Measurements from ENCODE around the gene NRAS. TPM values are rescaled to one million over a fixed set of nuclear protein-coding genes. Genes with fewer than 3 reads are reported as not detected.

Gene NRAS
- 33.9 to 37.4 TPM (median 36.0 TPM) in 3 replicates for total RNA-seq
- long read RNA-seq, full-length matches to known transcripts: 70 of 78 reads
- long read RNA-seq, partial matches to known transcripts: 3 of 78 reads
- long read RNA-seq, other reads (novel, unspliced or antisense): 5 of 78 reads

DNA sequence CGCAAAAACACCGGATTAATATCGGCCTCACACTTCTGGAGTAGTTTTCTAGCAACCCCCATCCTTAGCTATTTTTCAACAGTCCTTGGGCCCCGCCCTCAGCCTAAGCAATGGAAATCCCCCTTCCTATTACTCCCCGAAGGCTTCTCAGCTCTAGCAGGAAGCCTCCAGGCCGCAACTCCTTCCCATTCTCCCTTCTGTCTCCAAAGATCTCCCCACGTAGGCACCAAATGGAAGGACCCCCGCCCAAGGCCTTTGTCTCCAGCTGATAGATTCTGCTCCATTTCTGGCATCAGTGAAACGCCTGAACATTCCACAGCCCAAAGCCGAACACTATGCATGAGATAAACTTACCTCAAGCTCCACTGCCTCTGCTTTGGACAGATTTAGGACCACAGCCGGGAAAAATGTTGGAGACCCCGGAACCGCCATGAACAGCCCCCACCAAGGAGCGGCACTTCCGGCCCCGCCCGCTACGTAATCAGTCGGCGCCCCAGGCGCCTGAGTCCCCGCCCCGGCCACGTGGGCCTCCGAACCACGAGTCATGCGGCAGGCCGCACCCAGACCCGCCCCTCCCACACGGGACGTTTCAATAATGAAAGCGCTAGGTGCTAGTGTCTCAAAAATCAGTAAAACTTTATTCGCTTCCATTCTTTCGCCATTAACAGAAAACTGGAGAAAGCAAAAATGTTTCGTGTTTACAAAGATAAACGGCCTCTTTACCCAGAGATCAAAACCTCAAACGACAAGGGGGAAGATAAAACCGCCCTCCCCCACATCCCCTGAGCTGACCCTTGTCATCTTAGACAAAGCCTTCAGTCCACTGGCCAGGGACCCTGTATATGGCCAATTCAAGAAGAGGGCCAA is at the start of gene NRAS:
Gene NRAS (minus strand): TSS at position 468 of the 867 bp plus-strand sequence. CDS start 611 bp downstream, outside the sequence.
- Mint-ChIP-seq H3K27me3 (ENCODE audit: low read depth) (no peaks in the 10 kb centered on the region), H3K4me1 (ENCODE audit: low read depth) (peaks cover 27% of the 10 kb centered on the region), H3K36me3 (ENCODE audit: low read depth) (peaks cover 26% of the 10 kb centered on the region), H3K9me3 (ENCODE audit: low read depth) (no peaks in the 10 kb centered on the region), H3K4me3 (ENCODE audit: unreplicated experiment) (peak within 1 kb of the TSS; percentile 94), H3K27ac (ENCODE audit: unreplicated experiment) (peak within 1 kb of the TSS; percentile 99)
- TF ChIP-seq, protein P1, sequence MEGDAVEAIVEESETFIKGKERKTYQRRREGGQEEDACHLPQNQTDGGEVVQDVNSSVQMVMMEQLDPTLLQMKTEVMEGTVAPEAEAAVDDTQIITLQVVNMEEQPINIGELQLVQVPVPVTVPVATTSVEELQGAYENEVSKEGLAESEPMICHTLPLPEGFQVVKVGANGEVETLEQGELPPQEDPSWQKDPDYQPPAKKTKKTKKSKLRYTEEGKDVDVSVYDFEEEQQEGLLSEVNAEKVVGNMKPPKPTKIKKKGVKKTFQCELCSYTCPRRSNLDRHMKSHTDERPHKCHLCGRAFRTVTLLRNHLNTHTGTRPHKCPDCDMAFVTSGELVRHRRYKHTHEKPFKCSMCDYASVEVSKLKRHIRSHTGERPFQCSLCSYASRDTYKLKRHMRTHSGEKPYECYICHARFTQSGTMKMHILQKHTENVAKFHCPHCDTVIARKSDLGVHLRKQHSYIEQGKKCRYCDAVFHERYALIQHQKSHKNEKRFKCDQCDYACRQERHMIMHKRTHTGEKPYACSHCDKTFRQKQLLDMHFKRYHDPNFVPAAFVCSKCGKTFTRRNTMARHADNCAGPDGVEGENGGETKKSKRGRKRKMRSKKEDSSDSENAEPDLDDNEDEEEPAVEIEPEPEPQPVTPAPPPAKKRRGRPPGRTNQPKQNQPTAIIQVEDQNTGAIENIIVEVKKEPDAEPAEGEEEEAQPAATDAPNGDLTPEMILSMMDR (IDR thresholded peaks at IDR 0.05): no peak
- DNase-seq (ENCODE audit: low spot score): peak; percentile 97

DNA sequence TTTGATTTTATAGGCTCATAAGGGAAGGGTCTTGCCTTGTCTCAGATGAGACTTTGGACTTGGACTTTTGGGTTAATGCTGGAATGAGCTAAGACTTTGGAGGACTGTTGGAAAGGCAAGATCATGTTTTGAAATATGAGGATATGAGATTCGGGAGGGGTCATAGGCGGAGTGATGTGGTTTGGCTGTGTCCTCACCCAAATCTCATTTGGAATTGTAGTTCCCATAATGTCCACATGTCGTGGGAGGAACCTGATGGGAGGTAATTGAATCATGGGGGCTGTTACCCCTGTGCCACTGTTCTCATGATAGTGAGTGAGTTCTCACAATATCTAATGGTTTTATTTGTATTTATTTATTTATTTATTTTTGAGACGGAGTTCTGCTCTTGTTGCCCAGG is 48.1 kb upstream of the NRAS start:
- Mint-ChIP-seq H3K4me3 (ENCODE audit: unreplicated experiment) (no peak overlapping the region), H3K4me1 (ENCODE audit: low read depth) (no peaks in the 10 kb centered on the region), H3K9me3 (ENCODE audit: low read depth) (peaks cover 7% of the 10 kb centered on the region), H3K27me3 (ENCODE audit: low read depth) (no peaks in the 10 kb centered on the region), H3K27ac (ENCODE audit: unreplicated experiment) (no peak overlapping the region), H3K36me3 (ENCODE audit: low read depth) (peaks cover 9% of the 10 kb centered on the region)
- TF ChIP-seq, protein P1 (IDR thresholded peaks at IDR 0.05): peak; percentile 38
- no peak for DNase-seq (ENCODE audit: low spot score)

DNA sequence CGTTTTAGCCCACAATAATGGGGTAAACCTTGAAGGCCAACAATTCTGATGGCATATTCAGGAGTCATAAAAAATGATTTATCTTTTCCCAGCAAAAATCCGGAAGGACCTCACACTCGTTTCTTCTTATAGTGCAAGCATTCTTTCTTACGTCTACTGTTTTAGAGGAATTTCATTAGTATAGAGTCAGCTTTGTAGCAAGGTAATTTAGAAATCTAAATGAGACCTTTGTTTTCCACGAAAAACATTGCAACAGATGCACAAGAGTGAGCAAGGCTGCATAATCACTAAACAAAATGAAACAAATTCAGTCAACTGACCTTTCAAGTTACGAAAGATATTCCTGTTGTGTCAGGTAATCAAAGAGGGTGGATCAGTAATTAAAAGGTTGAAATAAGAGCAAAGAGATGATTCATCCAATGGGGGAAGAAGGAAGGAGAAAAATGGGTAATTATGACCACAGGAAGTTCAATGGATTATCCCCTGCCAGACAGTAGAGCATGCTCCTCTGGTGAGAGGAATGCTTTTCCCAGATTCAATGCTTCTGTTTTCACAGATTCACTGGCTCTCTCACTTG is 41.8 kb upstream of the NRAS start:
- Mint-ChIP-seq H3K4me3 (ENCODE audit: unreplicated experiment) (peak overlapping the region; percentile 91), H3K27ac (ENCODE audit: unreplicated experiment) (peak overlapping the region; percentile 100), H3K9me3 (ENCODE audit: low read depth) (peaks cover 6% of the 10 kb centered on the region), H3K4me1 (ENCODE audit: low read depth) (peaks cover 43% of the 10 kb centered on the region), H3K36me3 (ENCODE audit: low read depth) (peaks cover 7% of the 10 kb centered on the region), H3K27me3 (ENCODE audit: low read depth) (no peaks in the 10 kb centered on the region)
- TF ChIP-seq, protein P1 (IDR thresholded peaks at IDR 0.05): peak; percentile 44
- no peak for DNase-seq (ENCODE audit: low spot score)

DNA sequence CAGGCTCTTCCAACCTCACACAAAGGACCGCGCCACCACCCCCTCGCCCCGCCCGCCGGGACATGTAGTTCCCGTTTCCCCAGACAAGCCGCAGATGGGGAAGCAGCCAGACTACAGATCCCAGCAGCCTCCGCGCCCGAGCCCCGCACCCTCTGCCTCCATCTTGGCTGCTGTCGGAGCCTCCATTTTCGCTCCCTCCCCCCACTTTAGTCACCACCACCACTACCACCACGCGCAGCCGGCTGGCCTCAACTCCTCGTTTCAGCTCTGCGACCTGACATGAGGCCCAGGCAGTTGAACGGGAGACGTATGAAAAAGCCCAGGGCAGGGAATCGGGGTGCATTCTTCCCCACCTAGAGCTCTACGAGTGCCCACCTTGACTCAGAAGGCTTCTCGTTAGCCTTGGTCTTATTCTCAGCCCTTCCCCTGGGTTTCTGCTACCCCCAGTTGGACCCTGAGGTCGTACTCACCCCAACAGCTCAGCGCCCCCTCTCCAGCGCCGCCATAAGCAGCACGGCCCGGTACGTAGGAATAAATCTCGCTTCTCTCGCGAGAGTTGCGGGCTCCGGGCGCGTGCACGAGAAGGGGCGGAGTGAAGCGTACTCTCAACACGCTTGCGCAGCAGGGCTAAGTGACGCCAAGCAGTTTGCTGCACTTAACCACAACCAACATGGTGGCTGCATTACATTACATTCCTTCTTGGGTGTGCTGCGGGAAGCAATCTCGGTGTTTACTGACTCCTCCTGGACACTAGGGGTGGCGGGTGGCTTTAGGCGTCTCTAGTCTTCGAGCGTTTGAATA is 41.1 kb upstream of the NRAS start, which contains the start of gene CSDE1:
Gene CSDE1 (minus strand): TSS at position 530 of the 801 bp plus-strand sequence. CDS start 18,094 bp downstream, outside the sequence.
- H3K4me1 Mint-ChIP-seq (ENCODE audit: low read depth): peaks cover 49% of the 10 kb centered on the region
- H3K27me3 Mint-ChIP-seq (ENCODE audit: low read depth): no peaks in the 10 kb centered on the region
- DNase-seq (ENCODE audit: low spot score): peak; percentile 98
- H3K9me3 Mint-ChIP-seq (ENCODE audit: low read depth): peaks cover 3% of the 10 kb centered on the region
- peak within 1 kb of the TSS; percentile 100 for H3K27ac Mint-ChIP-seq (ENCODE audit: unreplicated experiment)
- H3K4me3 Mint-ChIP-seq (ENCODE audit: unreplicated experiment): peak within 1 kb of the TSS; percentile 91
- TF ChIP-seq, protein P1 (IDR thresholded peaks at IDR 0.05): peak; percentile 75
- peaks cover 4% of the 10 kb centered on the region for H3K36me3 Mint-ChIP-seq (ENCODE audit: low read depth)

All from chondrocyte (in vitro differentiated cells).